Germinal center (tissue), 1 donor: ENCODE results near the gene CPNE2.

ENCODE experiments used
- DNase-seq: peaks from one replicate; pipeline ENCODE4 v3.0.0; 2012; ENCODE audit warnings: mixed read lengths, low spot score

The CPNE2 gene

DNA sequence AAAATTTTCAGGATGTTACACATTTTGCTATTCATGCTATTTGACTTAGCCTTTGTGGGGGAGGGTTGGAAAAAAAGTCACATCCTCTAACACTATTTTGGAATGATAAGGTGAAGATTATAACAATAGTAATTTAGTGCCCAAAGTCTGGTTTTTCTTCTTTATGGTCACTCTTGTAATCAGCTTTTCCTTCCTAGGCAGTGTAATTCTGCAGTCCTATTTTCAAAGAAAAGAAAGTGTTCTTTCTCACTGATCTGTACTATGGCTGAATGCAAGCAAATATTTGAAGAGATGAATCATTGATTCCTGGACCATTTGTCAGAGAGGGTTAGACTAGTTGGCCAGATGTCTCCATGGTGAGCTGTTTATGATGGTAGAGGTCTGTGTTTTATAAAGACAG lies 102.1 kb downstream of the CPNE2 start:
- DNase-seq = no peak

DNA sequence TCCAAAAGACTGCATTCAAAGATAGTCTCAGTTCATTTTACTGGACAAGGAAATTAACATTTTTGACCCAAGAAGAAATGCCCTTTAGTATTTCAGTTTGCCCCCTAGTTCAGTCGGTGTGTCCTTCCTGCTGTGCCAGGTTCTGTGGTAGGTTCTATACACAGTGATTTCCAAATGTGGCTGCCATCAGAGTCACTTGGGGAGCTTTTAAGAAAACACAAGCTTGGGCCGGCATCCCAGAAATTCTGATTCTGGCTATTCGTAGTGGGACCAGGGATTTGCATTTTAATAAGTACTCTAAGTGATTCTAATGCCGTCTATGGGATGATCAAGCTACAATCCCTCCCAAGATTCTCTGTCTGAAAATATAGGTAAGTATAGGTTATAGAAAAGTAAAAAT lies 103.9 kb downstream of the CPNE2 start:
- DNase-seq = no peak

DNA sequence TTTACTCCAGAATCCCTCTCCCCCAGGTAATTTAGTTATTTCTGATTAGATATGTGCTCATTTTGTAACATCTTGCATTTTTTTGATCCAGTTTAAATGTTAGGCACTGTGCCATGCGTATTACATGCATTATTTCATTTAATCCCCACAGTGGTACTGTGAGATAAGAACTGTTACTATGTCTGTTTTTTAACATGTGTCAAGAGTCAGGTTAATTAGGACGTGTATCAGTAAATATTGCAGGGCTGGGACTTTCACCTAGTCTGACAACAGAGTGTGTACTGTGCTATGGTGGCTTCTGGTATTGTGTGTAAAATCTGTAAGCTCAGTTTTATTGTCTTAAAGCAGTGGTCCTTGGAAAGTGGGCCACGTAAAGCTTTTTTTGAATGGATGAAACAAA lies 104.4 kb downstream of the CPNE2 start:
- no peak for DNase-seq
